ENCODE results near the gene ANKRD13C.
"Not testable (repeated sequence)": the region's sequence is repeated elsewhere in the genome, so short reads cannot be mapped to it uniquely, and the experiment has no call there.

ANKRD13C gene

GRCh38 chr1:70354332-70355110 lies at the start of gene ANKRD13C:
ANKRD13C (minus strand) TSS chr1:70354722; CDS start chr1:70354408, 314 bp downstream.
- DNase-seq (ENCODE audit: extremely low read depth in 1 of 2, low read depth in 1 of 2): peak; percentile 74 to 84

- DNase-seq (ENCODE audit: extremely low read depth in 1 of 2, low read depth in 1 of 2): no peak
These were observed 49.2 kb upstream of the ANKRD13C start for GRCh38 chr1:70403759-70404158.

- DNase-seq (ENCODE audit: extremely low read depth in 1 of 2, low read depth in 1 of 2): no peak
These were observed 47.5 kb upstream of the ANKRD13C start for GRCh38 chr1:70401974-70402373.

GRCh38 chr1:70400335-70400734 lies 45.8 kb upstream of the ANKRD13C start:
- no peak for DNase-seq (ENCODE audit: extremely low read depth in 1 of 2, low read depth in 1 of 2)

GRCh38 chr1:70397013-70397412 lies 42.5 kb upstream of the ANKRD13C start:
- no peak for DNase-seq (ENCODE audit: extremely low read depth in 1 of 2, low read depth in 1 of 2)

GRCh38 chr1:70396607-70397006 lies 42.1 kb upstream of the ANKRD13C start:
- no peak for DNase-seq (ENCODE audit: extremely low read depth in 1 of 2, low read depth in 1 of 2)

GRCh38 chr1:70392626-70393025 lies 38.1 kb upstream of the ANKRD13C start:
- no peak for DNase-seq (ENCODE audit: extremely low read depth in 1 of 2, low read depth in 1 of 2)

GRCh38 chr1:70387507-70387906 lies 33.0 kb upstream of the ANKRD13C start:
- no peak for DNase-seq (ENCODE audit: extremely low read depth in 1 of 2, low read depth in 1 of 2)

- DNase-seq (ENCODE audit: extremely low read depth in 1 of 2, low read depth in 1 of 2): no peak
These were observed 31.6 kb upstream of the ANKRD13C start for GRCh38 chr1:70386121-70386520.

GRCh38 chr1:70385477-70385876 lies 31.0 kb upstream of the ANKRD13C start:
- no peak for DNase-seq (ENCODE audit: extremely low read depth in 1 of 2, low read depth in 1 of 2)

GRCh38 chr1:70384542-70384941 lies 30.0 kb upstream of the ANKRD13C start:
- DNase-seq (ENCODE audit: extremely low read depth in 1 of 2, low read depth in 1 of 2): no peak

- DNase-seq (ENCODE audit: extremely low read depth in 1 of 2, low read depth in 1 of 2): no peak
These were observed 29.0 kb upstream of the ANKRD13C start for GRCh38 chr1:70383483-70383882.

GRCh38 chr1:70382682-70383081 lies 28.2 kb upstream of the ANKRD13C start:
- DNase-seq (ENCODE audit: extremely low read depth in 1 of 2, low read depth in 1 of 2): no peak

GRCh38 chr1:70376196-70376595 lies 21.7 kb upstream of the ANKRD13C start:
- DNase-seq (ENCODE audit: extremely low read depth in 1 of 2, low read depth in 1 of 2): no peak

- not testable (repeated sequence) for DNase-seq (ENCODE audit: extremely low read depth in 1 of 2, low read depth in 1 of 2)
These were observed 19.1 kb upstream of the ANKRD13C start for GRCh38 chr1:70373580-70373979.

GRCh38 chr1:70372426-70372825 lies 17.9 kb upstream of the ANKRD13C start:
- no peak for DNase-seq (ENCODE audit: extremely low read depth in 1 of 2, low read depth in 1 of 2)

GRCh38 chr1:70371586-70371985 lies 17.1 kb upstream of the ANKRD13C start:
- DNase-seq (ENCODE audit: extremely low read depth in 1 of 2, low read depth in 1 of 2): not testable (repeated sequence)

- DNase-seq (ENCODE audit: extremely low read depth in 1 of 2, low read depth in 1 of 2): not testable (repeated sequence)
These were observed 12.9 kb upstream of the ANKRD13C start for GRCh38 chr1:70367397-70367796.

- not testable (repeated sequence) for DNase-seq (ENCODE audit: extremely low read depth in 1 of 2, low read depth in 1 of 2)
These were observed 12.5 kb upstream of the ANKRD13C start for GRCh38 chr1:70366997-70367396.

GRCh38 chr1:70366425-70366952 lies 12.0 kb upstream of the ANKRD13C start:
- DNase-seq (ENCODE audit: extremely low read depth in 1 of 2, low read depth in 1 of 2): not testable (repeated sequence)

GRCh38 chr1:70364439-70364838 lies 9.9 kb upstream of the ANKRD13C start:
- no peak for DNase-seq (ENCODE audit: extremely low read depth in 1 of 2, low read depth in 1 of 2)

GRCh38 chr1:70361727-70362398 lies 7.3 kb upstream of the ANKRD13C start:
- no peak for DNase-seq (ENCODE audit: extremely low read depth in 1 of 2, low read depth in 1 of 2)
